Hepatocyte (in vitro differentiated cells): ENCODE data around the gene EXOC2. TPM values are rescaled to one million over a fixed set of nuclear protein-coding genes. Genes with fewer than 3 reads are reported as not detected.

Experiments used
- DNase-seq: peaks from one replicate; pipeline ENCODE4 v3.0.0-alpha.2; 2016; ENCODE audit warnings: low spot score
- H2AFZ ChIP-seq: fragments of 200-600 bp; sonication (generic); 2 replicates; pipeline ENCODE4 v1.6.0; 2016; ENCODE audit warnings: antibody characterized with exemption, mild to moderate bottlenecking
- H3K27ac ChIP-seq: fragments of 200-600 bp; sonication (generic); 2 replicates; pipeline ENCODE4 v1.5.1; 2016; ENCODE audit warnings: mild to moderate bottlenecking
- H3K27me3 ChIP-seq: fragments of 200-600 bp; sonication (generic); 2 replicates; pipeline ENCODE4 v1.6.1; 2016
- H3K36me3 ChIP-seq: fragments of 200-600 bp; sonication (generic); replicated peaks from 2 replicates; pipeline ENCODE4 v1.5.1; 2016; ENCODE audit warnings: low read depth; ENCODE audit not compliant: insufficient read depth
- H3K4me1 ChIP-seq: fragments of 200-600 bp; sonication (generic); 2 replicates; pipeline ENCODE4 v1.5.1; 2016; ENCODE audit warnings: mild to moderate bottlenecking, moderate library complexity; ENCODE audit not compliant: insufficient read depth
- H3K4me2 ChIP-seq: fragments of 200-600 bp; sonication (generic); 2 replicates; pipeline ENCODE4 v1.6.0; 2016
- H3K4me3 ChIP-seq: fragments of 200-600 bp; sonication (generic); 2 replicates; pipeline ENCODE4 v1.5.1; 2016; ENCODE audit warnings: mild to moderate bottlenecking
- H3K79me2 ChIP-seq: fragments of 200-600 bp; sonication (generic); 2 replicates; pipeline ENCODE4 v1.6.0; 2017; ENCODE audit warnings: mild to moderate bottlenecking
- H3K9me2 ChIP-seq: fragments of 200-600 bp; sonication (generic); replicated peaks from 2 replicates; pipeline ENCODE4 v1.6.0; 2017; ENCODE audit warnings: mild to moderate bottlenecking; ENCODE audit not compliant: insufficient read depth
- H3K9me3 ChIP-seq: fragments of 200-600 bp; sonication (generic); 2 replicates; pipeline ENCODE4 v1.5.1; 2016; ENCODE audit warnings: low read depth, mild to moderate bottlenecking
- H4K20me1 ChIP-seq: fragments of 200-600 bp; sonication (generic); 2 replicates; pipeline ENCODE4 v1.6.0; 2016; ENCODE audit warnings: mild to moderate bottlenecking; ENCODE audit not compliant: insufficient read depth, poor library complexity, severe bottlenecking
- CTCF ChIP-seq: fragments of 200-600 bp; sonication (generic); IDR thresholded peaks from 2 replicates; pipeline ENCODE4 v1.5.1; 2016; ENCODE audit warnings: antibody characterized with exemption, mild to moderate bottlenecking; ENCODE audit not compliant: poor library complexity
- EZH2 ChIP-seq: fragments of 200-600 bp; sonication (generic); IDR thresholded peaks from 2 replicates; pipeline ENCODE4 v1.6.1; 2016; ENCODE audit warnings: antibody characterized with exemption, mild to moderate bottlenecking, borderline replicate concordance
- EZH2phosphoT487 ChIP-seq: fragments of 200-600 bp; sonication (generic); IDR thresholded peaks from one replicate; pipeline ENCODE4 v1.6.1; 2018; ENCODE audit warnings: antibody characterized with exemption, mild to moderate bottlenecking, low read depth, moderate library complexity; ENCODE audit not compliant: unreplicated experiment, severe bottlenecking
- WGBS: methylation state at CpG from one replicate; pipeline ENCODE4 v1.1.6; 2016; ENCODE audit warnings: low lambda C conversion rate; ENCODE audit errors: missing lambda C conversion rate; 5-methylcytosine and 5-hydroxymethylcytosine counted together
- polyA plus RNA-seq: library from polyadenylated mRNA; unstranded; fragments of >200 nt; fragmentation: Nextera tagmentation; extraction: Ambion mirVana; gene quantifications from 2 replicates; pipeline ENCODE4 v1.2.1, GENCODE V29; 2016
- total RNA-seq: library from RNA; depleted of rRNA; stranded (reverse); fragments of >200 nt; gene quantifications from 2 replicates; pipeline ENCODE4 v1.2.3, GENCODE V29; 2014

The EXOC2 gene
- total and polyA plus RNA-seq, 2 experiments from 2014 or later, result 15.4 to 27.0 TPM

GRCh38 chr6:496649-497048 lies 196.3 kb downstream of the EXOC2 start:
- H4K20me1 ChIP-seq, result no peaks in the 10 kb centered on the region
- no peak overlapping the region for H3K4me3 ChIP-seq
- H3K27ac ChIP-seq, result no peak overlapping the region
- H3K79me2 ChIP-seq, result no peaks in the 10 kb centered on the region
- no peaks in the 10 kb centered on the region for H3K27me3 ChIP-seq
- WGBS, result 97% methylated on average over 5 of the region's 5 CpGs
- no peaks in the 10 kb centered on the region for H3K9me3 ChIP-seq
- H3K36me3 ChIP-seq, result peaks cover 8% of the 10 kb centered on the region
- H2AFZ ChIP-seq, result no peak overlapping the region
- no peak overlapping the region for H3K4me2 ChIP-seq
- no peaks in the 10 kb centered on the region for H3K9me2 ChIP-seq
- no peak for DNase-seq
- no peaks in the 10 kb centered on the region for H3K4me1 ChIP-seq
- TF ChIP-seq CTCF (no peak), EZH2 (no peak), EZH2phosphoT487 (no peak)

GRCh38 chr6:494394-494793 lies 198.5 kb downstream of the EXOC2 start:
- 92% methylated on average over 5 of the region's 5 CpGs for WGBS

GRCh38 chr6:493840-494239 lies 199.1 kb downstream of the EXOC2 start:
- no peak overlapping the region for H2AFZ ChIP-seq
- H3K9me2 ChIP-seq, result no peaks in the 10 kb centered on the region
- no peaks in the 10 kb centered on the region for H3K4me1 ChIP-seq
- H3K27ac ChIP-seq, result no peak overlapping the region
- 77% methylated on average over 6 of the region's 6 CpGs for WGBS
- no peaks in the 10 kb centered on the region for H3K79me2 ChIP-seq
- H3K4me3 ChIP-seq, result no peak overlapping the region
- no peaks in the 10 kb centered on the region for H4K20me1 ChIP-seq
- TF ChIP-seq CTCF, result no peak
- TF ChIP-seq EZH2, result no peak
- no peak for TF ChIP-seq EZH2phosphoT487
- no peak for DNase-seq
- H3K4me2 ChIP-seq, result no peak overlapping the region
- H3K9me3 ChIP-seq, result no peaks in the 10 kb centered on the region
- no peaks in the 10 kb centered on the region for H3K27me3 ChIP-seq
- peaks cover 8% of the 10 kb centered on the region for H3K36me3 ChIP-seq

More at GRCh38 chr6:494394-494793, 198.5 kb downstream of the EXOC2 start:
- H3K79me2 ChIP-seq, result no peaks in the 10 kb centered on the region
- no peak for DNase-seq
- H3K27me3 ChIP-seq, result no peaks in the 10 kb centered on the region
- no peaks in the 10 kb centered on the region for H3K9me3 ChIP-seq
- no peak for TF ChIP-seq CTCF
- TF ChIP-seq EZH2phosphoT487, result no peak
- TF ChIP-seq EZH2, result no peak
- H2AFZ ChIP-seq, result no peak overlapping the region
- no peak overlapping the region for H3K27ac ChIP-seq
- no peak overlapping the region for H3K4me3 ChIP-seq
- H3K4me2 ChIP-seq, result no peak overlapping the region
- H3K9me2 ChIP-seq, result no peaks in the 10 kb centered on the region
- H4K20me1 ChIP-seq, result no peaks in the 10 kb centered on the region
- H3K36me3 ChIP-seq, result peaks cover 8% of the 10 kb centered on the region
- H3K4me1 ChIP-seq, result no peaks in the 10 kb centered on the region
